ENCODE data around the gene CCNDBP1.
"Not testable (repeated sequence)": the region's sequence is repeated elsewhere in the genome, so short reads cannot be mapped to it uniquely, and the experiment has no call there.

CCNDBP1 gene, protein sequence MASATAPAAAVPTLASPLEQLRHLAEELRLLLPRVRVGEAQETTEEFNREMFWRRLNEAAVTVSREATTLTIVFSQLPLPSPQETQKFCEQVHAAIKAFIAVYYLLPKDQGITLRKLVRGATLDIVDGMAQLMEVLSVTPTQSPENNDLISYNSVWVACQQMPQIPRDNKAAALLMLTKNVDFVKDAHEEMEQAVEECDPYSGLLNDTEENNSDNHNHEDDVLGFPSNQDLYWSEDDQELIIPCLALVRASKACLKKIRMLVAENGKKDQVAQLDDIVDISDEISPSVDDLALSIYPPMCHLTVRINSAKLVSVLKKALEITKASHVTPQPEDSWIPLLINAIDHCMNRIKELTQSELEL

DNA sequence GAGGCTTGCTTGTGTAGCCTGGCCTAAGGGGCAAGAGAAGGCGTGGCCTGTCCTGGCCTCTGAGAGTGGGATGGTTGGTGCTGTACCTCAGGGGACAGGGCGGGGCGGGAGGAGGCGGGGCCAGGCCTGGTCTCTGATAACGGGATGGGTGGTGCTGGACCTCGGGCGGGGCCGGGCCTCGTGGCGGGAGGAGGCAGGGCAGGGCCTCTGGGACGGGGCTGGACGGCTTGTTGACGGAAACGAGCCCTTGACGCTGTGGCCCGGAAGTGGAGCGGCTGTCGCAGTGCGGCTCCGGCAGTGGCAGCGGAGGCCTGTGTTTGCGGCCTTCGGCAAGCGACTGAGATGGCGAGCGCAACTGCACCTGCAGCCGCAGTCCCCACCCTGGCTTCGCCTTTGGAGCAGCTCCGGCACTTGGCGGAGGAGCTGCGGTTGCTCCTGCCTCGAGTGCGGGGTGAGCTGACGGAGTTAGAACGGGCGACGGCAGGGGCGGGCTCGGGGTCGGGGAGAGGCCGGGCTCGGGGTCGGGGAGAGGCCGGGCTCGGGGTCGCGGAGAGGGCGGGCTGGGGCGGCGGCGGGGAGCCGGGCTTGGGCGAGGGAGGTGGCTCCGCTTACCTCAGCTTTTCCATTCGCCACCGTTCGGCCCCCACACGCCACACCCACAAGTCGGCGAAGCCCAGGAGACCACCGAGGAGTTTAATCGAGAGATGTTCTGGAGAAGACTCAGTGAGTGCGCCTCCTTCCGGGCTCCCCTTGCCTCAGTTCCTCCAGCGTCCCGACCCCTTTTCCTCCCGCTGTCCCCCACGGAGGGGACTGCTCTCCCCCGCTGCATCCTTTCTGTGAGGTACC, at the start of gene CCNDBP1:
Gene CCNDBP1 (plus strand): TSS at position 247 of the 846 bp plus-strand sequence. CDS start 96 bp downstream, at position 343.
- peak; percentile 29 for DNase-seq

DNA sequence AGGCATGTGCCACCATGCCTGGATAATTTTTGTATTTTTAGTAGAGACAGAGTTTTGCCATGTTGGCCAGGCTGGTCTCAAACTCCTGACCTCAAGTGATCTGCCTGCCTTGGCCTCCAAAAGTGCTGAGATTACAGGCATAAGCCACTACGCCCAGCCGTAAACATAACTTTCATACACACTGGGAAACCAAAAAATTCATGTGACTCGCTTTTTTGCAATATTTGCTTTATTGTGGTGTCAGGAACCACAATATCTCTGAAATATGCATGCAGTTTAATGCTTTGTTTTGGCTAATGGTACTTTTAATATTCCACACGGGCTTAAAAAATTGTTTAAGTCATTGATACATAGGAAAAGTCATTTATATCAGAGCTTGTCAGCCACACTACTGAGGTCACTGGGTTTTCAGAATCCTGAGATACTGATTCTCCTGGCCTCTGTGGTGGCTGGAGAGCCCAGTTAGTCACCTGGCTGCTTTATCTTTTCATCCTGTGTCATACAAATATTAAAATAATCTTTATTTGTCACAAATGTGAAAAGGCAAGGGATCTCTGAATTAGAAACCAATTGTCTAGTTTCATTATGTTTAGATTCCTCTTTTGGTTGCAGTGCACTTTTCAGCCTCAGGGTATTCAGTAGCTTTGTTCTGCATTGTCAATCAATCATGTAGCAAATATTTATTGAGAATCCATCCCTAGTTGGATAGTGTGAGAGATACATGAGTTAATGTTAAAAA, 41.8 kb upstream of the CCNDBP1 start:
- no peak for DNase-seq

GRCh38 chr15:43144512-43144911, 40.7 kb upstream of the CCNDBP1 start:
- no peak for DNase-seq

DNA sequence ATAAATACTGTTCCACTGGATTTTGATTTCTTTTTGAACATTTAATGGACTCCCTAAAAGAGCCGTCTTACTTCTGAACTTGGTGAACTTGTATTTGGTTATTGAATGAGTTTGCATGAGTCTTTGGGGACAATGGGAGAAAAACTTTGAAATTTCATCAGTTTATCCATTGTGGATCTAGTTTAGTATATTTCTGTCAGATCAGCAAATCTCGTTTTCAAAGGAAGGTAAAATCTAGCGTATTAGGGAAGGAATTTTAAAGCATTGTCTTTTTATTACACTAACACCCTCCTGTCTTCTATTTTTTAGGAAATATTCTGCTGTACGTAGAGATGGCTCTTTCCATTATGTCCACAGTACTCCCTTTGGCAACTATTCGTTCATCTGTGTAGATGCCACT, 39.0 kb upstream of the CCNDBP1 start:
- no peak for DNase-seq

DNA sequence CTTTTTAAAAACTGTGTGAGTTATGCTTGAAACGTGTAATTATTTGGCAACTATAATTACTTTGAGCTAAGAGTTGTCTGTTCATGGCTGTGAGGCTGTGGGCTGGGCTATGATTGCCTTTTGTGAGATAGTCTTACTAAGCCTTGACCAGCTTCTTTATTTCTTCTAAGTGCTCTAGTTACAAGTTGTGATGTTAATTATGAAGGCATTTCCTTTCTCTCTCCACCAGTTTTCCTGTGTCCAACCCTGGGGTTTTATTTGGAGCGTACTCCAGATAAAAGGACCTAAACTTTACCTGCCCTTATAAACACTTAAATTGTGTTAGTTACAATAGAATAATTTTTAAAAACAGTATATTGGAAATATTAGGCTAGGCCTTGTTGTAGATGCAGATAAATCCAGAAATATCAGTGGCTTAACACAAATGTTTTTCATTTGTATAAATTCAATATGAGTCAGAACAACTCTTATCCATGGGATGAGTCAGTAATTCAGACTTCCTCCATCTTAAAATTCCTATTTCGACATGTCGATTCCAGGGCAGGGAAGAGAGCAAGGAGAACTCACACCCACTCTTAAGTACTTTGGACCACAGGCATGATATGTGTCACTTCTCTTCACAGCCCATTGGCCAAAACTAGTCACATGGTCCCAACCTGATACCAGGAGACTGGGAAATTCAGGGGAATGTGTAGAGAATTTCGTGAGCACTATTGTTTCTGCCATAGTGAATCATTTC, 34.8 kb upstream of the CCNDBP1 start:
- DNase-seq: no peak

DNA sequence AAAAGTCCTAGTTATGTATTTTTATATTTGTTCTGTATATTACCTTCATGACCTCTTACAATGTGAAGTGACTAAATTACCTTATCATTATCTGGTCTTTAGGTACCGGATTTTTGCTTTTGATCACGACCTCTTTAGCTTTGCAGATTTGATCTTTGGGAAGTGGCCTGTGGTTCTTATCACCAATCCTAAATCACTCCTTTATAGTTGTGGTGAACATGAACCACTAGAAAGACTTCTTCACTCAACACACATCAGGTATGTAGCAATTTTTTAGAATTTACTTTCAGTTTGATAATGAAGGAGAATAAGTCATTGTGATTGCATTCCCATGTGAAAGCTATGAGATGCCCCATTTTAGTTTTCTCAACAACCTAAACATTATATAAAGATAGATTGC, 33.5 kb upstream of the CCNDBP1 start:
- DNase-seq: no peak

GRCh38 chr15:43153269-43153668, 31.9 kb upstream of the CCNDBP1 start:
- no peak for DNase-seq

DNA sequence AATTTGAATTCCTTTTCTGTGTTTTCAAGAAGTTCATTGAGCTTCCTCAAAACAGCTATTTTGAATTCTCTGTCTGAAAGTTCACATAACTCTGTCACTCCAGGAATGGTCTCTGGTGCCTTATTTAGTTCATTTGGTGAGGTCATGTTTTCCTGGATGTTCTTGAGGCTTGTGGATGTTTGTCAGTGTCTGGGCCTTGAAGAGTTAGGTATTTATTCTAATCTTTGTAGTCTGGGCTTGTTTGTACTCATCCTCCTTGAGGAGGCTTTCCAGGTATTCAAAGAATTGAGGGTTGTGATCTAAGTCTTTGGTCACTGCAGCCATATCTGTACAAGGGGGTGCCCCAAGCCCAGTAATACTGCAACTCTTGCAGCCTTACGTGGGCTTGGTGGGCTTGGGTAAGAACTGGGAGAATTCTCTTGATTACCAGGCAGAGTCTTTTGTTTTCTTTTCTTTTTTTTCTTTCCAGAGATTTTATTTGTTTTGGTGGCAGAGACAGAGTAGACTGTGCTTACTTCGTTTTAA, 19.3 kb upstream of the CCNDBP1 start:
- DNase-seq: no peak

- DNase-seq: not testable (repeated sequence)
Observed at GRCh38 chr15:43167261-43167660, 17.9 kb upstream of the CCNDBP1 start.

GRCh38 chr15:43168192-43169107, 16.8 kb upstream of the CCNDBP1 start:
- DNase-seq: no peak

DNA sequence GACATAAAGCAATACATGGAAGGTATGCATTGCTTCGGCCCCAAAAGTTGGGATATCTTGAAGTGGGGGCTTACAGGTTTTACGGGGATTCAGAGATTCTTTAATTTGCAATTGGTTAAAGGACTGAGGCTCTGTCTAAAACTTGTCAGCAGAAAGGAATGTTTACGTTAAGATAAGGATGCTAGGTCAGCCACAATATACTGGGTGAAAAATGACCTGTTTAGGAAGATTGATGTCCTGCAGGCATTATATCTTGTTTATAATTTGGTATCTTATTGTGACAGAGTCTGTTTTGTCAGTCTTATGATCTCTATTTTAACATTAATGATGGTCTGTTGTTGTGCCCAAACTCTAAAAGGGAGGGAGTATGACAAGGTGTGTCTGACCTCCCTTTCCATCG, 15.3 kb upstream of the CCNDBP1 start:
- no peak for DNase-seq

DNA sequence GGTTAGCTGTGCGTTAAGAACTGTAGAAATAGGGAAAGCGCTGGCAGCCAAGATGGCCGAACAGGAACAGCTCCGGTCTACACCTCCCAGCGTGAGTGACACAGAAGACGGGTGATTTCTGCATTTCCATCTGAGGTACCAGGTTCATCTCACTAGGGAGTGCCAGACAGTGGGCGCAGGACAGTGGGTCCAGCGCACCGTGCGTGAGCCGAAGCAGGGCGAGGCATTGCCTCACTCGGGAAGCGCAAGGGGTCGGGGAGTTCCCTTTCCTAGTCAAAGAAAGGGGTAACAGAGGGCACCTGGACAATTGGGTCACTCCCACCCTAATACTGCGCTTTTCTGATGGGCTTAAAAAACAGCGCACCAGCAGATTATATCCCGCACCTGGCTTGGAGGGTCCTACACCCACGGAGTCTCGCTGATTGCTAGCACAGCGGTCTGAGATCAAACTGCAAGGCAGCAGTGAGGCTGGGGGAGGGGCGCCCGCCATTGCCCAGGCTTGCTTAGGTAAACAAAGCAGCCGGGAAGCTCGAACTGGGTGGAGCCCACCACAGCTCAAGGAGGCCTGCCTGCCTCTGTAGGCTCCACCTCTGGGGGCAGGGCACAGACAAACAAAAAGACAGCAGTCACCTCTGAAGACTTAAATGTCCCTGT, 9.4 kb upstream of the CCNDBP1 start:
- DNase-seq: not testable (repeated sequence)

DNA sequence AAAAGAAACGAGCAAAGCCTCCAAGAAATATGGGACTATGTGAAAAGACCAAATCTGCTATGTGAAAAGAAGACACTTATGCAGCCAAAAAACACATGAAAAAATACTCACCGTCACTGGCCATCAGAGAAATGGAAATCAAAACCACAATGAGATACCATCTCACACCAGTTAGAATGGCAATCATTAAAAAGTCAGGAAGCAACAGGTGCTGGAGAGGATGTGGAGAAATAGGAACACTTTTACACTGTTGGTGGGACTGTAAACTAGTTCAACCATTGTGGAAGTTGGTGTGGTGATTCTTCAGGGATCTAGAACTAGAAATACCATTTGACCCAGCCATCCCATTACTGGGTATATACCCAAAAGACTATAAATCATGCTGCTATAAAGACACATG, 8.1 kb upstream of the CCNDBP1 start:
- not testable (repeated sequence) for DNase-seq

GRCh38 chr15:43183270-43183669, 1.9 kb upstream of the CCNDBP1 start:
- no peak for DNase-seq

- no peak for DNase-seq
Observed at GRCh38 chr15:43184407-43185124, 637 bp upstream of the CCNDBP1 start.

GRCh38 chr15:43186003-43186353, 775 bp downstream of the CCNDBP1 start:
- peak; percentile 18 for DNase-seq

DNA sequence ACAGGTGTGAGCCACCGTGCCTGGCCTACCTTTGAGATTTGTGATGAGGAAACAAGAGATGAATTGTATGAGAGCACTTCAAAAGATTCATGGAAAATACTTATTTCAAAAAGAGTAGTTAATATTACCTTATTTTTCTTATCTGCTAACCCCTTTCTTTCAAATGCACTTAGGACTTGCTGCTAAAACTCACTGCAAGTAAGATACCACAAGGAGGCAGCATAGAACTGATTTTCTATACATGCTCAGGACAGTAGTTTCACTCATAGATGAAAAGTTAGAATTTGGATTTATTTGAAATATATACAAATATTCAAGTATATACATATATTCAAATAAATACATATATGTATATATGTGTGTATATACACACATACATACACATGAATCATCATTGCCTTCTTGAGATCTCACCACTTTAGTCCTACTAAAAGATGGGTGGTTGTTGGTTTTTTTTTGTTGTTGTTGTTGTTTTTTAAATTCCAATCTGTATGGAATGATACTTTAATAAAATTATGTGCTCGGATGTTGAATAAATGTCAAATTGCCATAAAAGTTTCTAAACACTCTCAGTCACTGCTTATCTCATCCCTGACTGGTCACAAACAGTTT, 2.4 kb downstream of the CCNDBP1 start:
- peak; percentile 19 for DNase-seq

DNA sequence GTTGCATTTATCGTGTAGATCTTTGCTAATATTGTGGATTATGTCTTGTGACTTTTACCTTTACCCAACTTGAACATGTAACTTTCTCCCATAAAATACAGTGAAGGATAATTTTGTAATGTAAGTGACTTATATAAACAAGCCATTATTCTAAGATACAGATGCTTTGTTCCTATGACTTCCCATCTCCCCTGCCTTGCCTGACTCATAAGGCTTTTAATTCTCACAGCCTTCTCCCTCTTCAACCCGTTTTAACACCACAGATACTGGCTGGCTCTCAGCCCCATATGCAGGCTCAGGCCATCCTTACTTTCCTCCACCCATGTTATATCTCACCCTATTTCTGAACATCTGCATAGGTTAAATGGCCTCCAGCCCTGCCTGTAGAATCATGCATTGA, 4.1 kb downstream of the CCNDBP1 start:
- no peak for DNase-seq

GRCh38 chr15:43190178-43190577, 5.0 kb downstream of the CCNDBP1 start:
- no peak for DNase-seq

DNA sequence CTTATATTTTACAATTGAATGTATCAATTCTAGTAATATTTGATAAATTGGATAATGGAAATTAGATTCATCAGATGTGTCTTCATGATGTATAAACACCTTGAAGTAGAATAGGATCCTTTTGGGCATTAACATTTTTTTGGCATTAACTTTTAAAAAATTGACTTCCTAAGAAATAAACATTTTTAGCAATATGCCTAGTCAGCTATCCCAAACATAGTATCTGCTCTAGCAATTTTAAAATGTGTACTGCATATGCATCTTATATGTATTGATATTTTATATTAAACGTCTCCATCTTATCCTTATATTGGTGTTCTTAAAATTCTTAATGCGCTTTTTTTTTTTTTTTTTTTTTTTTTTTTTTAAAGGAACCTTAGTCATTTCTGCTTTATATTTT, 8.5 kb downstream of the CCNDBP1 start:
- DNase-seq: no peak

All from NCI-H1694 treated with DMSO at 0.1 percent for 48 hours (cell line).